Suprapubic skin (tissue), 4 donors: ENCODE data around the gene CYP4X1. TPM values are rescaled to one million over a fixed set of nuclear protein-coding genes. Genes with fewer than 3 reads are reported as not detected.
"Not testable (repeated sequence)": the region's sequence is repeated elsewhere in the genome, so short reads cannot be mapped to it uniquely, and the experiment has no call there.

Experiments
- DNase-seq, 2 donors: peaks; one replicate each; pipeline ENCODE4 v3.0.0-alpha.2; 2019; ENCODE audit warnings: low spot score in 2 of 2
- H3K27ac ChIP-seq: fragments of 200-600 bp; sonication (generic); one replicate; pipeline ENCODE4 v1.5.1; 2019
- H3K27me3 ChIP-seq: fragments of 200-600 bp; sonication (generic); one replicate; pipeline ENCODE4 v1.5.1; 2019
- H3K36me3 ChIP-seq: fragments of 200-600 bp; sonication (generic); one replicate; pipeline ENCODE4 v1.5.1; 2019
- H3K4me1 ChIP-seq: fragments of 200-600 bp; sonication (generic); one replicate; pipeline ENCODE4 v1.5.1; 2019
- H3K4me3 ChIP-seq: fragments of 200-600 bp; sonication (generic); one replicate; pipeline ENCODE4 v1.5.1; 2019; ENCODE audit warnings: mild to moderate bottlenecking
- H3K9me3 ChIP-seq: fragments of 200-600 bp; sonication (generic); one replicate; pipeline ENCODE4 v1.5.1; 2019
- EP300 ChIP-seq: sonication (generic); formaldehyde crosslinking; IDR thresholded peaks from one replicate; pipeline ENCODE4 v1.6.1; 2017; ENCODE audit warnings: antibody characterized with exemption
- POLR2A ChIP-seq, 2 donors: fragments of 450-650 bp; IDR thresholded peaks; one replicate each; pipeline ENCODE4 v1.6.1; 2017; ENCODE audit warnings: antibody characterized with exemption in 2 of 2, mild to moderate bottlenecking in 2 of 2, moderate library complexity in 2 of 2
- POLR2AphosphoS5 ChIP-seq, 3 donors: sonication (generic); formaldehyde crosslinking; IDR thresholded peaks; one replicate each; pipeline ENCODE4 v1.6.1; 2017; ENCODE audit warnings: antibody characterized with exemption in 3 of 3
- WGBS: methylation state at CpG from one replicate; pipeline ENCODE4 v1.1.5; 2018; 5-methylcytosine and 5-hydroxymethylcytosine counted together
- total RNA-seq, 4 donors: library from RNA; depleted of rRNA; stranded (reverse); fragments of >200 nt; gene quantifications; one replicate each; pipeline ENCODE4 v1.1.0, GENCODE V29; 2016
- TF ChIP-seq, protein P1 (sequence below), 2 donors: fragments of 200-600 bp in 1 of 2; fragments of 450-650 bp in 1 of 2; sonication (generic) in 1 of 2; IDR thresholded peaks; one replicate each; pipeline ENCODE4 v1.5.1; 2016 to 2019; ENCODE audit warnings: antibody characterized with exemption in 2 of 2, mild to moderate bottlenecking in 1 of 2, moderate library complexity in 1 of 2

The CYP4X1 gene, protein sequence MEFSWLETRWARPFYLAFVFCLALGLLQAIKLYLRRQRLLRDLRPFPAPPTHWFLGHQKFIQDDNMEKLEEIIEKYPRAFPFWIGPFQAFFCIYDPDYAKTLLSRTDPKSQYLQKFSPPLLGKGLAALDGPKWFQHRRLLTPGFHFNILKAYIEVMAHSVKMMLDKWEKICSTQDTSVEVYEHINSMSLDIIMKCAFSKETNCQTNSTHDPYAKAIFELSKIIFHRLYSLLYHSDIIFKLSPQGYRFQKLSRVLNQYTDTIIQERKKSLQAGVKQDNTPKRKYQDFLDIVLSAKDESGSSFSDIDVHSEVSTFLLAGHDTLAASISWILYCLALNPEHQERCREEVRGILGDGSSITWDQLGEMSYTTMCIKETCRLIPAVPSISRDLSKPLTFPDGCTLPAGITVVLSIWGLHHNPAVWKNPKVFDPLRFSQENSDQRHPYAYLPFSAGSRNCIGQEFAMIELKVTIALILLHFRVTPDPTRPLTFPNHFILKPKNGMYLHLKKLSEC
- total RNA-seq, result 10 to 100 TPM in 2 of 4 donors, 1 to 10 TPM in 2; 6.2 to 41.8 (median 11.2) TPM

DNA sequence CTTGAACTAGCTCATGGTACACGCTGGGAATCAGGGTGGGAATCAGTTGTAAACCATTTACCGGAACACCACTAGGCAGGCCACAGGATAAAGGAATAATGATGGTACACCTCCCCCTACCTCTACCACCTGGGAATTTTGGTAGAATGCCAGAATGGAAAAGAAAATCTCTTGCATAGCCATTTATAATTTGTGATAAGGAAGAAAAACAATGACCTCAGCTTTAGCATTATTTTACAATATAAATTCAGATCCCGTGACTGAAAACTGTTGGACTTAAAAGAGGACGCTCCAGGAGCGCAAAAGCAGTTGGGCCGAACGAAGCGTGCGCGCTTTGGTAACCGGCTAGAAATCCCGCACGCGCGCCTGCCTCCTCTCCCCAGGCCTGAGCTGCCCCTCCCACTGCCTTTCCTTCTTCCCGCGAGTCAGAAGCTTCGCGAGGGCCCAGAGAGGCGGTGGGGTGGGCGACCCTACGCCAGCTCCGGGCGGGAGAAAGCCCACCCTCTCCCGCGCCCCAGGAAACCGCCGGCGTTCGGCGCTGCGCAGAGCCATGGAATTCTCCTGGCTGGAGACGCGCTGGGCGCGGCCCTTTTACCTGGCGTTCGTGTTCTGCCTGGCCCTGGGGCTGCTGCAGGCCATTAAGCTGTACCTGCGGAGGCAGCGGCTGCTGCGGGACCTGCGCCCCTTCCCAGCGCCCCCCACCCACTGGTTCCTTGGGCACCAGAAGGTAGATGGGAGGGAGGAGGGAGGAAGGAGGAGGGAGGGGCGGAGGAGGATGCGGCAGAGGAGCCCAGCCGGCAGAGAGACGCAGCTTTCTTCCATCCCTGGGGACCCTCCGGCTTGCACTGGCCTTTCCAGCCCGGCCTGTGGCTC, at the start of gene CYP4X1:
Gene CYP4X1 (plus strand): TSS at position 402 of the 873 bp plus-strand sequence. CDS start 149 bp downstream, at position 551.
- TF ChIP-seq POLR2AphosphoS5 (IDR thresholded peaks at IDR 0.05) (no peak), POLR2A (IDR thresholded peaks at IDR 0.05) (no peak), EP300 (no peak)
- TF ChIP-seq, protein P1, sequence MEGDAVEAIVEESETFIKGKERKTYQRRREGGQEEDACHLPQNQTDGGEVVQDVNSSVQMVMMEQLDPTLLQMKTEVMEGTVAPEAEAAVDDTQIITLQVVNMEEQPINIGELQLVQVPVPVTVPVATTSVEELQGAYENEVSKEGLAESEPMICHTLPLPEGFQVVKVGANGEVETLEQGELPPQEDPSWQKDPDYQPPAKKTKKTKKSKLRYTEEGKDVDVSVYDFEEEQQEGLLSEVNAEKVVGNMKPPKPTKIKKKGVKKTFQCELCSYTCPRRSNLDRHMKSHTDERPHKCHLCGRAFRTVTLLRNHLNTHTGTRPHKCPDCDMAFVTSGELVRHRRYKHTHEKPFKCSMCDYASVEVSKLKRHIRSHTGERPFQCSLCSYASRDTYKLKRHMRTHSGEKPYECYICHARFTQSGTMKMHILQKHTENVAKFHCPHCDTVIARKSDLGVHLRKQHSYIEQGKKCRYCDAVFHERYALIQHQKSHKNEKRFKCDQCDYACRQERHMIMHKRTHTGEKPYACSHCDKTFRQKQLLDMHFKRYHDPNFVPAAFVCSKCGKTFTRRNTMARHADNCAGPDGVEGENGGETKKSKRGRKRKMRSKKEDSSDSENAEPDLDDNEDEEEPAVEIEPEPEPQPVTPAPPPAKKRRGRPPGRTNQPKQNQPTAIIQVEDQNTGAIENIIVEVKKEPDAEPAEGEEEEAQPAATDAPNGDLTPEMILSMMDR (IDR thresholded peaks at IDR 0.05), result no peak
- WGBS, result 1% methylated on average over 28 of the region's 49 CpGs
- H3K27me3 ChIP-seq, result peaks cover 9% of the 10 kb centered on the region
- H3K27ac ChIP-seq, result peak within 1 kb of the TSS; percentile 33
- H3K4me1 ChIP-seq, result peaks cover 15% of the 10 kb centered on the region
- no peaks in the 10 kb centered on the region for H3K36me3 ChIP-seq
- no peaks in the 10 kb centered on the region for H3K9me3 ChIP-seq
- DNase-seq, result no peak
- peak within 1 kb of the TSS; percentile 49 for H3K4me3 ChIP-seq

DNA sequence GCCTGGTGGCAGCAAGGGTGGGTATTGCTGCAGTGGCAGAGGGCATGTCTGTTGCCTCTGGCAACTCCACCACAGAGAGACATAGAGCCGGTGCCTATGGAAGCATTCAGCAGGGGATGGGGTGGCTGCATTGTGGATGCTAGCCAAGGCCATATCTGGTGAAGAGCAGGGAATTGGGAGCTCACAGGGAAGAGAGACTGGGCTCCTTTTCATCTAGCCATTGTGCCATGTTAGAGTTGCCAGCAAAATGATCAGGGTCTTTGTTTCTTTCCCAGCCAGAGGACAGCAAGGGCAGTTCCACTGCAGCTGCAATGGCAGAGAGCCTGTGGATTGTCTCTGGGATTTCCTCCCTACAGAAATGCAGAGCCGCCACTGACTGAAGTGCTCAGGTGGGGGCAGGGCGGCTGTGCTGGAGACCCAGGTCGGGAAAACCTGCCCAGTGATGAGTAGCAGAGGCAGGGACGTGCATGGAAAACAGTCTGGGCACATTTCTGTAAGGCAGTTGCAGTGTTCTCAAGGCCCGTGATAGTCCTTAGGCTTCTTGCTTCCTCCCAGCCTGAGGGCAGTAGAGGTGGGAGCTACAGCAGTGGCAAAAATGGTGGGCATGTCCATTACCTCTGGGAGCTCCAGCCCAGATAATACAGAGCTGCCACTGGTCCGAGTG, 40.2 kb upstream of the CYP4X1 start:
- Histone ChIP-seq H3K27me3 (no peaks in the 10 kb centered on the region), H3K36me3 (no peaks in the 10 kb centered on the region), H3K4me1 (no peaks in the 10 kb centered on the region), H3K27ac (no peak overlapping the region), H3K4me3 (no peak overlapping the region), H3K9me3 (peaks cover 2% of the 10 kb centered on the region)
- no peak for TF ChIP-seq POLR2A (IDR thresholded peaks at IDR 0.05)
- TF ChIP-seq EP300, result no peak
- TF ChIP-seq, protein P1 (IDR thresholded peaks at IDR 0.05), result no peak
- DNase-seq, result no peak
- 61% methylated on average over 3 of the region's 7 CpGs for WGBS

DNA sequence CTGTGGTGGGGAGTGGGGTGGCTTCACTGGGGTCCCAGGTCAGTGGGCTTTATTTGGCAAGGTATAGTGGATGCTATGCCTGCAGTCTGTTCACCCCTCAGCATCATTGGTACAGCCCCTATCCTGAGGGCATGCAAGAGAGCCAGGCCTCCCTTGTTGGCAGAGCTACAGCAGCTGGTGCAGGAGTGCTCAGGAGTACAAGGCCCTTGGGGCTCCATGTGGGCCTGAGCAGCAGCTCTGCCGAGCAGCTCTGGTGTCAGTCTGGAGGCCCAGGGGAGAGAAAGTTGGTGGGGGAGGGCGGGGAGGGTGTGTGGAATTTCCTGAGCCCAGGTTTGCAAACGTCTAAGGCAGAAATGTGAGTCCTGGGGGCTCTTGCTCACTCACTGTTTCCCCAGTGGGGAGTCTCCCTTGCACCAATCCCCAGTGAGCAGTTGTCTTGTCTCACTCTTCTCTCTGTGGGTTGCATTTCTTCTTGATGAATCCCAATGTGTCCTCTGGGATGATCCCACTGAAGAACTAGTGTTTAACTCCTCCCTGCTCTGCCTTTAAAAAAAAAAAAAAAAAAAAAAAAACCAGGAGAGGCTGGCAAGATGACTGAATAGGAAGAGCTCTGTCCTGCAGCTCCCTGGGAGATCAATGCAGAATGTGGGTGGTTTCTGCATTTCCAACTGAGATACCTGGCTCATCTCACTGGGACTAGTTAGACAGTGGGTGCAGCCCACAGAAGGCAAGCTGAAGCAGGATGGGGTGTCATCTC, 39.5 kb upstream of the CYP4X1 start:
- no peak for DNase-seq
- Histone ChIP-seq H3K27ac (no peak overlapping the region), H3K4me3 (no peak overlapping the region), H3K27me3 (no peaks in the 10 kb centered on the region), H3K36me3 (no peaks in the 10 kb centered on the region), H3K9me3 (peaks cover 2% of the 10 kb centered on the region), H3K4me1 (no peaks in the 10 kb centered on the region)
- no peak for TF ChIP-seq EP300
- no peak for TF ChIP-seq POLR2AphosphoS5 (IDR thresholded peaks at IDR 0.05)
- no peak for TF ChIP-seq POLR2A (IDR thresholded peaks at IDR 0.05)
- TF ChIP-seq, protein P1 (IDR thresholded peaks at IDR 0.05), result no peak
- WGBS, result 28% methylated on average over 3 of the region's 3 CpGs

DNA sequence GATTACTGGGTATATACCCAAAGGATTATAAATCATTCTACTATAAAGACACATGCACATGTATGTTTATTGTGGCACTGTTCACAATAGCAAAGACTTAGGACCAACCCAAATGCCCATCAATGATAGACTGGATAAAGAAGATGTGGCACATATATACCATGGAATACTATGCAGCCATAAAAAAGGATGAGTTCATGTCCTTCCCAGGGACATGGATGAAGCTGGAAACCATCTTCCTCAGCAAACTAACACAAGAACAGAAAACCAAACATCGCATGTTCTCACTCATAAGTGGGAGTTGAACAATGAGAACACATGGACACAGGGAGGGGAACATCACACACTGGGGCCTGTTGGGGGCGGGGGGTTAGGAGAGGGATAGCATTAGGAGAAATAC, 32.9 kb upstream of the CYP4X1 start:
- not testable (repeated sequence) for H3K4me3 ChIP-seq

More for the DNA sequence above, 32.9 kb upstream of the CYP4X1 start:
- not testable (repeated sequence) for DNase-seq, H3K4me1 ChIP-seq, H3K36me3 ChIP-seq, H3K27ac ChIP-seq, H3K9me3 ChIP-seq, H3K27me3 ChIP-seq
- WGBS, result 93% methylated on average over 2 of the region's 2 CpGs
